AG09309 (cell line): Measurements from ENCODE around the gene KIFC1.

Experiments used
- DNase-seq: peaks from one replicate; pipeline ENCODE4 v3.0.0-alpha.2; 2010; ENCODE audit warnings: low read depth
- H3K4me3 ChIP-seq: 2 replicates; pipeline ENCODE4 v1.5.1; 2011; ENCODE audit warnings: mild to moderate bottlenecking, low read depth, low read length, moderate library complexity; ENCODE audit not compliant: control insufficient read depth
- TF ChIP-seq, protein P1 (sequence below): IDR thresholded peaks from 2 replicates; pipeline ENCODE4 v1.5.1; 2011; ENCODE audit warnings: mild to moderate bottlenecking, low read depth, low read length, inconsistent platforms; ENCODE audit not compliant: insufficient read depth, control insufficient read depth; ENCODE audit errors: missing control alignments

KIFC1 gene

DNA sequence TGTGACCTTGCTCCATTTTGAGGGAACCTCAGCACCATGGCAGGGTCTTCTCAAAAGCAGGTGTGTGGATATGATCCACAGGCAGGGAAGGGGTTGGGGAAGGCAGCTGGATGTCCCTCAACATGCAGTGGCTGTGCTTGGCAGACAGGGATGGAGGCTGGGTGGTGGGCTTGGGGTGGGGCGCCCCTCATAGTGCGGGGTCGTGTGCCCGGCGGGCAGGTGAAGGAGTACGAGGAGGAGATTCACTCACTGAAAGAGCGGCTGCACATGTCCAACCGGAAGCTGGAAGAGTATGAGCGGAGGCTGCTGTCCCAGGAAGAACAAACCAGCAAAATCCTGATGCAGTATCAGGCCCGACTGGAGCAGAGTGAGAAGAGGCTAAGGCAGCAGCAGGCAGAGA lies 54.7 kb downstream of the KIFC1 start:
- no peak for DNase-seq
- H3K4me3 ChIP-seq, result no peak overlapping the region
- TF ChIP-seq, protein P1, sequence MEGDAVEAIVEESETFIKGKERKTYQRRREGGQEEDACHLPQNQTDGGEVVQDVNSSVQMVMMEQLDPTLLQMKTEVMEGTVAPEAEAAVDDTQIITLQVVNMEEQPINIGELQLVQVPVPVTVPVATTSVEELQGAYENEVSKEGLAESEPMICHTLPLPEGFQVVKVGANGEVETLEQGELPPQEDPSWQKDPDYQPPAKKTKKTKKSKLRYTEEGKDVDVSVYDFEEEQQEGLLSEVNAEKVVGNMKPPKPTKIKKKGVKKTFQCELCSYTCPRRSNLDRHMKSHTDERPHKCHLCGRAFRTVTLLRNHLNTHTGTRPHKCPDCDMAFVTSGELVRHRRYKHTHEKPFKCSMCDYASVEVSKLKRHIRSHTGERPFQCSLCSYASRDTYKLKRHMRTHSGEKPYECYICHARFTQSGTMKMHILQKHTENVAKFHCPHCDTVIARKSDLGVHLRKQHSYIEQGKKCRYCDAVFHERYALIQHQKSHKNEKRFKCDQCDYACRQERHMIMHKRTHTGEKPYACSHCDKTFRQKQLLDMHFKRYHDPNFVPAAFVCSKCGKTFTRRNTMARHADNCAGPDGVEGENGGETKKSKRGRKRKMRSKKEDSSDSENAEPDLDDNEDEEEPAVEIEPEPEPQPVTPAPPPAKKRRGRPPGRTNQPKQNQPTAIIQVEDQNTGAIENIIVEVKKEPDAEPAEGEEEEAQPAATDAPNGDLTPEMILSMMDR, result no peak

DNA sequence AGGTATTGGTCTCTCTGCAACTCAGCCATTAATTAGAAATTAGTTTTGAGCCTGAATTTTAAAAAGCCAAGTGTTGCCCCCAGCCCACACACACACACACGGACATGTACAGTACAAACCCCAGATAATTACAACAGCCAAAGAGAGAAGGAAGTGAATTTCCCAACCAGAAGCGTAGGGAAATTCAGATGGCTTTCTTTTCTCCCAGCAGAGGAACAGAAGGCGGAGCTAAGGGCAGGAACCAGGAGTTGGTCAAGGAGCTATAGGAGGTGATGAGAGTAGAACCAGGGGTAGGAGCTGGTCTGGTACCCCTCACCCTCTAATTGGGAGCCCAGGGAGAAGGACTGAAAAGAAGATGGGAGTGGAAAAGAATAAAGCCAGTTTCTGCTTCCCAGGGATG lies 58.8 kb downstream of the KIFC1 start:
- TF ChIP-seq, protein P1, result no peak
- no peak overlapping the region for H3K4me3 ChIP-seq
- no peak for DNase-seq

DNA sequence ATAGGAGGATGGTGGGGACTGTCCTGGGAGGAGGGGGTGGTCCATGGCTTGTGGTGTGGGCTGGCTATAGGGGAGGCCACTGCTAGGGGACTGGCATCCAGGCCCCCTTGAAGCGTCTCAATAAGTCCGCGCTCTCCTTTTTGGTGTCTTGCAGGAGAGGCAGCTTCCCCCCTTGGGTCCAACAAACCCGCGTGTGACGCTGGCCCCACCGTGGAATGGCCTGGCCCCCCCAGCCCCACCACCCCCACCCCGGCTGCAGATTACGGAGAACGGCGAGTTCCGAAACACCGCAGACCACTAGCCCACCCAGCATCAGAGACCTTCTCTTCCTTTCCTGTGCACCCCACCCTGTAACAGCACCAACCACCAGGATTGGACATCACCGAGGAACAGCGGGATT lies 60.0 kb downstream of the KIFC1 start:
- no peak for DNase-seq

DNA sequence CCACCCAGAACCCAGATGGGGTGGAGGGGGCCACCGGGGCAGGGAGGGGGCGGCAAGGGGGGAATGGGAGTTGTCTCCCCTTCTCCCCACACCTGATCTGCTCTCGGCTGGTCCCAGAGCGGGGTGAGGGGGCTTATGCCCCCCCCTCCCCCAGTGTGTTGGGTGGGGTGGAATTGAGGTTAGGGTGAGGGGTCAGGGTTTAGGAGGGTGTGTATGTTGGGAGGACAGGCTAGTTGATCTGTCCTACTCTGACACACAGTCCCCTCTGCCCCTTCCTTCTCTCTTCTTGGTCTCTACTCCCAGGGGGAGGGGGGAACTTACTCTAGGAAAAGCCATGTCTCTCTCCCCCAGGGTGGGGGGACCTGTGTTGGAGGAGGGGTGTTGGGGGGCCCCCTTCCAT lies 60.9 kb downstream of the KIFC1 start:
- TF ChIP-seq, protein P1, result no peak
- DNase-seq, result no peak
- H3K4me3 ChIP-seq, result no peak overlapping the region

More for the DNA sequence above, 60.0 kb downstream of the KIFC1 start:
- TF ChIP-seq, protein P1, result no peak
- no peak overlapping the region for H3K4me3 ChIP-seq

DNA sequence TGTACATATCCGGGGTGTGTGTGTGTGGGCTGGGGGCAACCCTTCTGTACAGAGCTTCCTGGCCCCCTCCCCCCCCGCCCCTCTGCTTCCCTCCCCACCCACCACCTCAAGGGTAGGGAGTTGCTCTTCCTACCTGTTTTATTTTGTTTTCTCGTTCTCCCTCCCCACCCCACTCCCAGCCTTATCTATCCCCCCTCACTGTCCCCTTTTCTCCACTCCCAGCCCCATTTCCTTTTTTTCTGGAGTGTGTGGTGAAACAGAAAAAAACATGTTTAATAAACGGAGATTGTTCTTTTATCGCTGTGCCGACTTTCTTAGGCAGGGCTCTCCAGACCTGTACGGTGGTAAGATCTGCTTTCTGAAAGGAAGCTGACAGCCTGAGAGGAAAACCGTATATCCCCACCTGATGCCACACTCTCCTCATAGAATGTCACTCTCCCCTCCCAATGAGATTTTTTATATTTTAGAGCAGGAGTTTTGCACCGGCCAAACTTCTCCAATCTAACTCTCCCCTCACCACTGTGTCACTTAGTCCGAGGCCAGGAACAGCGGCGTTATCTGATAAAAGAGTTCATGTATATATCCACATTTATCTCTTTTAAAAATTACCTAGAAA lies 61.9 kb downstream of the KIFC1 start:
- H3K4me3 ChIP-seq, result peak overlapping the region; percentile 70
- no peak for DNase-seq
- TF ChIP-seq, protein P1, result no peak

DNA sequence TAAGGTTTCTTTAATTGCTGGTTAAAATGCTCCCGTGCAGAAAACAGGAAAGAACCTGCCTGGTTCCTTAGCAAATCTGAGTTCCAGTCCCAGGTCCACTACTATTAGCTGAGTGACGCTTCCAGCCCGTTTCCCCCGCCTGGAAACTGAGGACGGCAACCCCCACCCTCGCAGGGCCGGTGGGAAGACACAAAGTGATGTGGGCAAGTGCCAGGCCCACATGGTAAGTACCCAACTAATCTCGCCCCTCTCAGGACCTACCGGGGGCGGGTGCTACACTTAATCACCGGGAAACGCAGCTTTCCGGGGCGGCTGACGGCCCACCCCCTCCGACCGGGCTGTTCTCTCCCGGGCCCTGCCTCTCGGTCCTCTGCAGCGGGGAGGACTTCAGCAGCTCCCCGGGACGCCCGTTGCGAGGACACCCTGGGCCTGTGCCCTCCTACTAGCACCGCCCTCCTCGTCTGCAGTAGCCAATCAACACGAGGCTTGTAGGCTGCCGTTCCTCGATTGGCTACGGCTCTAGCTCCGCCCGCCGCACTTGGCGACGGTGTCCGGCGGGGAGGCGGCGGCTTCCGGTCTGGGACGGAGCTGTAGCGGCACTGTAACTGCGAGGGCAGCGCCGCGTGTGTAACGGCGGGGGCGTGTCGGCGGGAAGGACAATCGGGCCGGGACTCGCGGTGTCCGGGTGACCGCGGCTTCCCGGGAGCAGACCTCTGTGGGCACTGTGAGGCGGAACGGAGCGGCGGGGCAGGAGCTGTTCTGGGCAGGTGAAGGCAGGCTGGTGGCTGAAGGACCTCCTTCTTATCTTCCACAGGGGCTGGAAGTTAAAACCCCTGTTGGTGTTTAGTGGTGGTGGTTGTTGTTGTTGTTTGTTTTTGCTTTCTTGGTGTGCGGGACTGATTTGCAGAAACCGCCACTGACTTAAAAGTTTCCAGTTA lies 62.7 kb downstream of the KIFC1 start, which contains the start of gene ZBTB9:
Gene ZBTB9, plus strand, starts transcription at position 568 of the 938 bp plus-strand sequence. CDS start 525 bp downstream, outside the sequence.
- TF ChIP-seq, protein P1, result no peak
- H3K4me3 ChIP-seq, result peak within 1 kb of the TSS; percentile 70
- peak; percentile 78 for DNase-seq
